ENCODE results near the gene POTEC.
"Not testable (repeated sequence)": the region's sequence is repeated elsewhere in the genome, so short reads cannot be mapped to it uniquely, and the experiment has no call there.

The POTEC gene

DNA sequence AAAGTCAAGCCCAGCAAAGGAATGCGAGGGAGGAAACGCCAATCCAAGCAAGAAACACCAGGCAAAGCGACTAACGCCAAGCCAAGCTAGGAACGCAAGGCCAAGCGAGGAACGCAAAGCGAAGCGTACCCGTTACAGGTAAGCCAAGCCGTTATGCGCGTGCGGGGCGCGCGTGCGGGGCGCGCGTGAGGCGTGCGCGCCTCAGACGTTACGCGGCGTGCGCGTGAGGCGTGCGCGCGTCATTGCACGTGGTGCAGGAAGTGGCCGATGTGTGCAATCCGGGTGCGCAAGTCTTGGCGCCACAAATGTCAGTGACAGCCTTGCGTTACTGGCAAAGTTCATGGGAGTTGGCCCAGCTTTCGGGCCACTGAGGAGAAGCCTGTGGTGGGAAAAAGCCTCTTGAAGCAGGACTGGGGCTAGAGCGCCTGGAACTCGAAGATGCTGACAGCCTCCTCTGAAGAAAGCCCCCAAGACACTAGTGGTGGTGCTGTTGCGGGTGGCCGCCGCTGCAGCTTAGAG is at the start of gene POTEC:
POTEC (minus strand) TSS at position 155 of the 519 bp plus-strand sequence. CDS start 454 bp downstream, outside the sequence.
- not testable (repeated sequence) for DNase-seq

DNA sequence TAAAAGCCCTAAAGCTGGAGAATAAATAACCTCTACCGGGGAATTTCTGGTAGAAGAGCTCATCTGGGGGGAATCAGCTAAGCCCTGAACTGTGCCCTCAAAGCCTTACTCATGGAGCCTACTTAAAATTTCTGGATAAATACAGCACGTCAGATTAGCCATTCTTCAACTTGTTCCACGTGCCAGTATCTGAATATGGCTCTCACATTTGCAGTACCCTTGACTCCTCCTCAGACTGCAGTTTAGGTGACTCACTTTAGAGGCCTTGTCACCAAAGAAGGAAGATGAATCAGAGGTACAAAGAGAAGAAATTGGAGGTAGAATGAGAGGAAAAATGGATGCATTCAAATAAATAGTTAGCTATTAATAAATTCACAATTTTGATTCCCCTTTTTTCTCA is 34.6 kb upstream of the POTEC start:
- DNase-seq = no peak

DNA sequence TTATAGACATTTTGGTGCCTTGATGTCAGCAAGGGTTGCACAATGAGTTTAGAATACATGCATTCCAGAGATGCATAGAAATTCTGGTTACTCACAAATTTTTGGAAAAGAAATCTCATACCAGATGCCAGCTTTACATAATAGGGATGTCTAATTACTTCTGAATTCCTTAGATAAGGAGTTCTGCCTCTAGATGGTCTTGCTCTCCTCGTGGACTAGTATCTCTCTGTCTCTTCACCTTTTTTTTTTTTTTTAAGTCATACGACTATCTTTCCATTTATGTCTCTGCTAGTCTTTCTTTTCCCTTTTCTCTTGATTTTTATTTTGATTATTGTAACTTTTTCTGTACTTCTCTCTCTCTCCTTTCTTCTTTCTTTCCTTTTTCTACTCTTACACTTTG is 16.1 kb upstream of the POTEC start:
- not testable (repeated sequence) for DNase-seq

DNA sequence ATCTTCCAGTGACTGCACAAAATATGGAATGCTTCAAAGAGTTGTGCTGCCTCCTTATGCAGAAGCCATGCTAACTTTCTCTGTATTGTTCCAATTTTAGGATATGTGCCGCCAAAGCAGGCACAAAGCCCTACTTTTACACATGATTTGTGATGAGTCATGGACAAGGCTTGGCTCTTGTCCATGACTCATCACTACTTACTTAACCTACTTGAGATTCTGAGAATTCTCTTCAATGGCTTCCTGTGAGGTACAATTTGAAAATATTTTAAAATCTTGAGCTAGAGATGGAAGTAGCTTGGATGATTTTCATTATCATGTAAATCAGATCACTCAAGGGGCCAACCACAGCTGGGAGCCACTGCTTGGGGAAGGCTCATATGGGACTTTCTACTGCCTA is 11.7 kb downstream of the POTEC start:
- not testable (repeated sequence) for DNase-seq

DNA sequence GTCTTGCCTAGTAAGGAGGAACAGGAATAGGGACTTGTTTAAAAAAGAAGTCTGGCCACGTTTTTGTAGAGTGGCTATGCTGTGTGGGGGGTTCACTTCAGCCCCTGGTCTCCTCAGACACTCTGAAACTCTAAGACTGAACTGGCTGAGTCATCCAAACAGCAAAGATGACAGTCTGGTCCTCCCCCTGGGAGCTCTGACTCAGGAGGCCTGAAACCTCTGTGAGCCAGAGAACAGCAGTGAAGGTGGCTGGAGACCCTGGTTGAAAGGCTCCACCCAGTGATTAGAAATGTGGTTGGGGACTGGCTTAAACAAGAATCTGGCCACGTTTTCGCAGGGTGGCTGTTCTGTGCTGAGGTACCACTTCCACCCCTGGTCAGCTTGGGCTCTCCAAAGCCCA is 32.7 kb downstream of the POTEC start:
- DNase-seq = not testable (repeated sequence)

DNA sequence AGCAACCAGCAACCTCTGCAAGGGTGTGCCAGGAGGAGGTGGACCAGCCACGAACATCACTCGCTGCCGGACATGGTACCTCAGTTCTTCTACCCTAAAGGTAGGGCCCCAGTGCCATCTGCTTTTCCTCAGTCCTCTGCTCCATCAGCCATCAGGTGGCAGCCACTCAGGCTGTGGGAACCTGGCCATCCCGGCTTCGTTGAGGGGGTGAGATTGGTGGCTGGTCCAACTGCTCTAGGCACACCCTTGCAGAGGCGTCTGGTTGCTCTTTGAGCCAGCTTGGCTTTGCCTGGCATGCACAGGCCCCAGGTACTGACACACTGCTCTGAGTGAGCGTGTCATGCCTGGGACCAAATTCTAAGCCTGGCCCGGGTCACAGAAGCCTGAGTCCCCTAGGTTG is 39.7 kb downstream of the POTEC start:
- DNase-seq = not testable (repeated sequence)

DNA sequence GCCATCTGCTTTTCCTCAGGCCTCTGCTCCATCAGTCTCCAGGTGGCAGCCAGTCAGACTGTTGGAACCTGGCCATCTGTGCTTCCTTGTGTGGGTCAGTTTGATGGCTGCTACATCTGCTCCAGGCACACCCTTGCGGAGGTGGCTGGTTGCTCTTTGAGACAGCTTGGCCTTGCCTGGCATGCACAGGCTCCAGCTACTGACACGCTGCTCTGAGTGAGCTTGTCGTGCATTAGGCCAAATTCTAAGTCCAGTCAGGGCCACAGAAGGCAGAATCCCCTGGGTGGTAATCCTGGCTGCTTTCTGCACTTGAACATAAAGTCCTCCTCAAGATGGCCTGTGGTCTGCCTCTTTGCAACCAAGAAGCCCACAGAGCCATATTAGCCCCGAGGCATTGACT is 41.5 kb downstream of the POTEC start:
- DNase-seq = not testable (repeated sequence)

DNA sequence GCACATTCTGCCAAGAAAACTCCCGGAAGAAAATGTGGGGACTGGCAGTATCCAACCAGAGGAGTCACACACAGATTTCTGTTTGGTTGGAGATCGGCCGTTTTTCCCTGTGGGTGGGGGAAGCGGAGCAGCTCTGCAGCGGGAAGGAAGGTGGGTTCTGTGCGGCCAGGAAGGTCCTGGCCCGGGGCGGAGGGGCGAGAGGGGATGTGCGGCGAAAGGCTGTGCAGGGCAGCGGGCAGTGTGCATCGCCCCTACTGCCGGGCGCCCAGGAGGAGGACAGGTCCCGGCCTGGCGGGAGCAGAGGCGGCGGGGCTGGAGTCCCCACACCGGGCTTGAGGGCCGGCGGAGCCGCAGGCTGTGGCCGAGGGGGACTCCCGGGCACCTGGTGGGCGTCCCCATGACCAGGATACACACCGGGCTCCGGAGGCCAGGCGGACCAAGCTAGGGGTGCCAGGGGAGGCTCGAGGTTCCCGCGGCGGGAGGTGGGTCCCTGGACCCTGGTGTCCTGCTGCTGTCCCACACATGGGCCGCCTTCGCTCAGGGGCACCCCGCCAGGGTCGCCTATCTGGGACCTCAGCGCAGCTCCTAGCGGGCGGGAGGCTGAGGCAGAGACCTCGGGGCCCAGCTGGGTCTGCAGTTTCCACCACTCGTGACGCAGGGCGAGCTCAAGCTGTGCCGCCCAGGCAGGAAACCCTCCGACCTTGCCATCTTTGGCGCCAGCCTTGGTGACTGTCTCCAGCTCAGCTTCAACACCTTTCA is 54.0 kb downstream of the POTEC start:
- not testable (repeated sequence) for DNase-seq

DNA sequence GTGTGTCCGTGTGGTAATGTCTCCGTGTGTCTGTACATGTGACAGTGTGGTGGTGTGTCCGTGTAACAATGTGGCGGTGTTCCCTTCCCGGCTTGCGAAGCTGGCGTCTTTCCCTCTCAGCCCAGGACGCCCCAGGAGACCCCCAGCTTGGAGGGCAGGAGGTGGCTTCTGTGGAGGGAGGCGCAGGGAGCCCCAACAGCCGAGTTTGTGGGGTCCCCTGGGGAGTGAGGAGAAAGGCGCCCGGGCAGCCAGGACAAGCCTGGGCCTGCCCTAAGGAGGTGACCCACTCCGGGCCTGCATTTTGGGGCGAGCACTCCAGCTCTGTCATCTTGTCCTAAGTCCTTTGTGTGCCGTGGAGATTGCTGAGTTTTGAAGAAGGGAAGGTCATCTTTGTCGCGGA is 54.6 kb downstream of the POTEC start:
- not testable (repeated sequence) for DNase-seq

DNA sequence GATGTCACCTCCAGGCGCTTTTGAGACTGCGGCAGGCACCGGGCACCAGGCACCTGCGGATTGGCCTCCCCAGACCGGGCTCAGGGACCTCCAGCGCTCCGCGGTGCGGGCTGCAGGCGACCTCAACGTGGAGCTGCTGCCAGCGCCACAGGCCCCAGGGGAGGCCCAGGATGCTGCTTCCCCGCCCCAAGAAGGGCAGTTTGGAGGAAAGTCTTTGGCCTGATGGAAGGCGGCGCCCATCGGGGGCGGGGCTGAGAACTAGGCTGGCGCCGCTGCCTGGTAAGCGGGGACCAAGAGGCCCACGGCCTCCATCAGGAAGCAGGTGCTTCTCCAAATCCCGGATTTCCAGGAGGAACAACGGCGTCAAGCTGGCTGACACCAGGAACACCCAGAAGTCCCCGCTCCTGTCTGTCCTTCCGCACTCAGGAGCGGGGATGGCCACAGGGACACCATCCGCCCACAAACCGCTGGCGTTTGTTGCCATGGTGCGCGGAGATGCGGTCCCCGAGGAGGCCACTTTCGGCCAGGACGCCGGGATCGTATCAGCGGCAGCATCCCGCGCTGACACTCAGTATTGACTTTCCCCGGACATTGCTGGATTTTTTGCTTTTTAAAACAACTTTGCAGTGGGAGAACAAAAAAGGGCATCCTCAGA is 56.3 kb downstream of the POTEC start:
- not testable (repeated sequence) for DNase-seq

DNA sequence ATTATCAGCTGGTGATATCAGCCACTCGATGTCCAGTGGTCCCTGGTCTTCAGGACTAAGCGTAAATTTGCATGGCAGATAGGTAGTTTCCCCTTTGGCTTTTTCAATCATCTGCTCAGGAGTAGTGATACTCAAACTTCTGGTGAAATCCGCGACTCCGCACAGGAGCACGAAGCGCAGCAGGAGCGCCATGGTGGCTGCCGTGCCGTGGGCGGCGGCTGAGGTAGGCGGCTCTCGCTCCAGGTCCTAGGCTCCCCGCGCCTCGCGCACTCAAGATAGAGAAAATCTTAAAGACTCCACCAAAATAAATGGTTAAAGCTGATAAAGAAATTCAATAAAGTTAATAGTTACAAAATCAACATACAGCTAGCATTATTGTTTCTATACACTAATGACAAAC is 64.3 kb downstream of the POTEC start:
- not testable (repeated sequence) for DNase-seq

DNA sequence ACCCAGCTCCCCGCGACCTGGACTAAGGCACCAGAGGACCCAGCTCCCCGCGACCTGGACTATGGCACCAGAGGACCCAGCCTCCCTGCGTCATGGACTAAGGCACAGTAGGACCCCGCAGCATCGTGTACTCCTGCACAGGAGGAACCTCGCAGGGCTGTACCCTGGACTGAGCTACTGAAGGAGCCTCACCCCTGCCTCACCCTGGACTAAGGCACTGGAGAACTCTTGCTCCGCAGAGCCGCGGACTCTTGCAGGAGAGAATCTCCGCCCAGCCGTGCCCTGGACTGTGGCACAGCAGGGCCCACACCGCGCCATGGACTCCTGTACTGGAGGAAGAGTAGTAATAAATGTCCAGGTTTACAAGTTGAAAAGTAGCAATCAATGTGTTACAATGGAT is 67.9 kb downstream of the POTEC start:
- not testable (repeated sequence) for DNase-seq

DNA sequence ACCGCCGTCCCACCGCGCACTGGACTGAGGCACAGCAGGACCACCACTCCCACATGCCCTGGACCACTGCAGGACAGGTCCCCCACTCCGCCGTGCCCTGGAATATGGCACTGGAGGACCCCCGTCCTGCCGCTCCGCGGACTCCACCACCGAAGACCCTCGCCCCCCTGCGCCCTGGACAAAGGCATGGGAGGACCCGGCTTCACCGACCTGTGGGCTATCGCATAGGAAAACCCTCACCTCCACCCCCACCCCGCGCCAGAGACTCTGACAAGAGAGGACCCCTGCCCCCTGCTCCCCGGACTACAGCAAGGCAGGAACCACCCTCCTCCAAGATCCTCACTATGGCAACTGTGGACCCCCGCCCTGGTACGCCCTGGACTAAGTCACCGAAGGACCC is 68.6 kb downstream of the POTEC start:
- not testable (repeated sequence) for DNase-seq

DNA sequence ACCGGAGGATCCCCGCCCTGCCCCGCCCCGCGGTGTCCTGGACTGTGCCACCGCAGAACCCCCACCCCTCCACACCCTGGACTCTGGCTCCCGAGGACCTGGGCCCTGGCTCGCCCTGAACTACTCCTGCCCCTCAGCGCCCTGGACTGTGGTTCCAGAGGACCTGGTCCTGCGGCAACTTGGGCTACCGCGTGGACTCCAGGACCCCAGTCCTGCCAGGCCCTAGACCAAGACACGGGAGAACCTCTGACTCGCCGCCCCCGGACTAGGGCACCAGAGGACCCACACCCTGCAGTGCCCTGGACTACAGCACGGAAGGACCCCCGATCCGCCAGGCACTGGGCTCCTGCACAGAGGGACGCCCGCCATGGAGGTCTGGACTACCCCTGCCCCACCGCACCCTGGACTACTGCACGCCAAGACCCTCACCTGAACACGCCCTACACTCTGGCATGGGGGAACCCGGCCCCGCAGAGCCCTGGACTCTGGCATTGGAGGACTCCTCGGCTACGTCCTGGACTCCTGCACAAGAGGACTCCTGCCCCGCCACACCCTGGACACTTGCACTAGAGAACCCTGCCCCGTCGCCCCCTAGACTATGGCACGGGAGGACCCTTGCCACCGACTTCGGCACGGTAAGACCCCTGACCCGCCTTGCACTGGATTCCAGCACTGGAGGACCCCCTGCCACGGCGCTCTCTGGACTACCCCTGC is 69.2 kb downstream of the POTEC start:
- not testable (repeated sequence) for DNase-seq

DNA sequence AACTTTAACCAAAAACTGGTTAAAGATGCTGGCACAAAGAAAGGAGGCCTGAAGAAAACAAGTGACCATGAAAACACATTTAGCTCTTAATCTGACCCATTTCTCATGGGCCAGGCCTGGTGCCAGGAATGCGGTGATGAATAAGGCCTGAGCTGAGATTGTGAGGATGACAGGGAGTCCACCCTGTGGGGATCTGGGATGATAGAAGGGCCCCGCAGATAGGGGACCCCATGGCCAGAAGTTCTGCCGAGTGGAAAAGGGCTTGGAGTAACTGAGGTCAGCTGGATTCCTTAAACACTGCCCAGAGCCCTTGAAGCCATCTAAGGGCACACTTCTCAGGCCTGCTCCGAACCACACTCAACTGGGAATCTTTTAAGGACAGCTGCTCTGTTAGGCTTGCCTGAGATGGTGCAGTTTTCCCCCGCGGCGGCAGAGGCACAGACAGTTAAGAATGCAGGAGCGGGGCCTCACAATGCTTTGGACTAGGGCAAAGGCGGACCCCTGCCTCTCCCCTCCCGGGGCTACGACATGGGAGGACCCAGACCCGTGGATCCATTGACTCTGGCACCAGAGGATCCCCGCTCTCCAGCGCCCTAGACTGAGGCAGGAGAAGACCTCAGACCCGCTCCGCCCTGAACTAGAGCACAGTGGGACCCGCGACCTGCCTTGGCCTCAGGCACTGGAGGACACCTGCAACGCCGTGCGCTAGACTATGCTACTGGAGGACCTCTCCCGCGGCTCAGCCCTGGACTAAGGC is 70.0 kb downstream of the POTEC start:
- not testable (repeated sequence) for DNase-seq

DNA sequence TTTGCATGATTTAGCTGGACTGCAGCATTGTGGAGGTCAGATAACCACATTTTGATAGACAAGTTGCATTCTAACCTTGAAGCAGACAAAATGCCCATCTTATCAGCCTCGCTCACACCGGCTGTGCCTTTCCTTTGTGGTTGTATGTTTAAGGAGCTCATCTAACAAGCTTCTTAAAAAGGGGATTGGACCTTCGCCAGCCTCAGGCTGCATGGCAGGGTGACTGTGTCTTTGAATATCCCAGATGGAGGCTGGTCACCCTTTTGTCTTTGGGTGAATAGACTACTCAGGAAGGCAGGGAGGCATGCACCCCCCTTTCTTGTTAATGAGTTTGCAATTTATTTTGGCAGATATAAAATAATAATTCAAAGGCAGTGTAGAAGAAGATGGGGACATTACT is 72.1 kb downstream of the POTEC start:
- not testable (repeated sequence) for DNase-seq

DNA sequence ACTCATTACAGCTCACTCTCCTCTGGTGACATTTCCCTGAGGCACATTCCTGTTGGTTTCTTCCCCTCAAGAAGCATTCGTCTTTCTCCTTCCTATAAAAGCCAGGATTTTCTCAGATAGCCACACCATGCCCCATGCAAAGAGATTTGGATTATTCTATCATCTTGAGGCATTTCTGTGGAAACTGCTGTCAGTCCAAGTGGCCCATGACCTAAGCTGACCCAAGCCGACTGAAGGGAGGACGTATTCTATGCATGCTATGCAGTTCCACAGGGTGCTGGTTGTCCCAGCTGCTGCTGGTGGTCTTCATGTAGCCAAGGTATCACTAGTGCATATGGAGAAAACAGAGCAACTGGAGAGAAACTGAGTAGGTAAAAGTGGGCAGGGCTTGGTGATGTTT is 73.0 kb downstream of the POTEC start:
- DNase-seq = not testable (repeated sequence)

DNA sequence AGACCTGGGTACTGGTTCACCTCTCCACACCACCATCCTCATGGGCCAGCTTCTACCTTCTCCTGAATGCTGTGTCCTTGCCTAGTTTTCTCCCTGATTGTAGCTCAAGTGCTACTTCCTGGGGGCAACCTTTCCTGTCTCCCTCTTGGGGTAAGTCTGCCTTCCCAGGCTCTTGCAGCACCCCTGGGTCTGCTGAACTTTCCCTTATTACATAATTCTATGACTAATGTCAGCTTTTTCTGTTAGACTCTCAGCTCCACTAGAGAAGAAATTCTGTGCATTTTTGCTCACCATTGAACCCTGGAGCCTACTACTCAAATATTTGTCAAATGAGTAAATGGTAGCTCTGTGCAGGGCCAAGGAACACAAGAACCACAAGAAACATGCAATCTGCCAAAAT is 73.4 kb downstream of the POTEC start:
- not testable (repeated sequence) for DNase-seq

DNA sequence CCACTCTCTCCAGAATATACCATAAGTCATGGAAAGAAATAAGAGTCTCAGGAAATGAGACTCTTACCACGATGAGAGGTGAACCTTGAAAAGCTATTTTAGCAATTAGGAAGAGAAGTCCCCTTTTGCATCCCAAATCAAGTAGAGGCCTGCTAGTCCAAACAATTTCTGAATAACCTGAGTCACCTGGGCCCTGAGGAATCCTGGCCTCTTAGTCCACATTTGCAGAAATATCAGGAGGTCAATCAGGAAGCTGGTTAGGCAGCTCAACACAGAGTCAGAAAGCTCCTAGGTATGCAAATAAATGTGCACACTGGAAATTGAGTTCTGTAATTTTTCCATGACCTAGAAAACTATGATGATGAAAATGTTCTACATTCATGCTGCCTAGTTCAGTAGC is 77.4 kb downstream of the POTEC start:
- not testable (repeated sequence) for DNase-seq
